HEK293 (cell line): Measurements from ENCODE around the gene ISYNA1.

ENCODE experiments used
- CTCF ChIA-PET: fragments of 350-600 bp; formaldehyde crosslinking; extraction: SDS; loops from one replicate; lab custom pipeline; 2021; ENCODE audit warnings: antibody characterized with exemption; lab: Yijun Ruan, JAX
- POLR2A ChIA-PET: fragments of 300-600 bp; formaldehyde crosslinking; extraction: SDS; loops from one replicate; lab custom pipeline; 2020; ENCODE audit warnings: antibody characterized with exemption, inconsistent platforms; lab: Yijun Ruan, JAX
- H3K27ac ChIP-seq: fragments of 200-500 bp; sonication (Bioruptor generic); 2 replicates; pipeline ENCODE4 v1.5.1; 2014; ENCODE audit warnings: low read depth, low read length, control low read depth, inconsistent platforms; ENCODE audit errors: extremely low read depth
- H3K36me3 ChIP-seq, 2 experiments: fragments of 200-500 bp in 1 of 2; sonication (Bioruptor generic) in 1 of 2; 1 replicate in 1 of 2; 2 replicates in 1 of 2; pipeline ENCODE4 v1.5.1; 2014 to 2017; ENCODE audit warnings: inconsistent platforms in 2 of 2, low read length in 2 of 2; ENCODE audit not compliant: control insufficient read depth in 2 of 2, insufficient read depth in 1 of 2
- H3K4me1 ChIP-seq: fragments of 200-500 bp; sonication (Bioruptor generic); 2 replicates; pipeline ENCODE4 v1.5.1; 2014; ENCODE audit warnings: mild to moderate bottlenecking, low read length, inconsistent platforms; ENCODE audit not compliant: control insufficient read depth, insufficient read depth
- H3K4me3 ChIP-seq: 2 replicates; pipeline ENCODE4 v1.5.1; 2011; ENCODE audit warnings: low read depth, mild to moderate bottlenecking, control low read depth, low read length, moderate library complexity
- H3K9me3 ChIP-seq: fragments of 200-500 bp; sonication (Bioruptor generic); 2 replicates; pipeline ENCODE4 v1.5.1; 2014; ENCODE audit warnings: low read depth, low read length, inconsistent platforms; ENCODE audit not compliant: control insufficient read depth, insufficient read depth
- ATF2 ChIP-seq: fragments of 450-650 bp; formaldehyde crosslinking; IDR thresholded peaks from 2 replicates; pipeline ENCODE4 v1.5.1; 2016; ENCODE audit warnings: missing biosample characterization, missing genetic modification characterization, low read depth
- BCL11B ChIP-seq: fragments of 450-650 bp; formaldehyde crosslinking; IDR thresholded peaks from 2 replicates; pipeline ENCODE4 v1.5.1; 2016; ENCODE audit warnings: low read depth, missing biosample characterization, missing genetic modification characterization
- GLI4 ChIP-seq: fragments of 450-650 bp; formaldehyde crosslinking; IDR thresholded peaks from 2 replicates; pipeline ENCODE4 v1.5.1; 2016; ENCODE audit warnings: missing biosample characterization, missing genetic modification characterization
- HIC1 ChIP-seq: fragments of 450-650 bp; formaldehyde crosslinking; IDR thresholded peaks from 2 replicates; pipeline ENCODE4 v1.5.1; 2016; ENCODE audit warnings: missing biosample characterization, missing genetic modification characterization
- HOXC10 ChIP-seq: sonication (generic); formaldehyde crosslinking; IDR thresholded peaks from 2 replicates; pipeline ENCODE4 v1.8.1; 2023; ENCODE audit warnings: mild to moderate bottlenecking, missing genetic modification reagents
- IKZF3 ChIP-seq: fragments of 450-650 bp; IDR thresholded peaks from 2 replicates; pipeline ENCODE4 v1.5.0; 2018; ENCODE audit warnings: missing biosample characterization, mild to moderate bottlenecking, missing genetic modification characterization, moderate library complexity
- KLF8 ChIP-seq: fragments of 450-650 bp; formaldehyde crosslinking; IDR thresholded peaks from 2 replicates; pipeline ENCODE4 v1.5.1; 2016; ENCODE audit warnings: missing biosample characterization, missing genetic modification characterization
- REST ChIP-seq: fragments of 450-650 bp; formaldehyde crosslinking; IDR thresholded peaks from 2 replicates; pipeline ENCODE4 v1.5.1; 2016; ENCODE audit warnings: missing biosample characterization, missing genetic modification characterization
- SCRT1 ChIP-seq: fragments of 450-650 bp; formaldehyde crosslinking; IDR thresholded peaks from 2 replicates; pipeline ENCODE4 v1.5.1; 2016; ENCODE audit warnings: missing biosample characterization, missing genetic modification characterization, borderline replicate concordance
- ZBTB20 ChIP-seq: fragments of 450-650 bp; formaldehyde crosslinking; IDR thresholded peaks from 2 replicates; pipeline ENCODE4 v1.5.1; 2016; ENCODE audit warnings: missing biosample characterization, missing genetic modification characterization
- ZBTB7A ChIP-seq: fragments of 450-650 bp; formaldehyde crosslinking; IDR thresholded peaks from 2 replicates; pipeline ENCODE4 v1.5.1; 2016; ENCODE audit warnings: low read depth, missing biosample characterization, missing genetic modification characterization
- ZNF140 ChIP-seq: fragments of 450-650 bp; formaldehyde crosslinking; IDR thresholded peaks from 2 replicates; pipeline ENCODE4 v1.5.1; 2016; ENCODE audit warnings: missing biosample characterization, missing genetic modification characterization
- ZNF530 ChIP-seq: fragments of 450-650 bp; formaldehyde crosslinking; IDR thresholded peaks from 2 replicates; pipeline ENCODE4 v1.5.1; 2016; ENCODE audit warnings: low read depth, missing biosample characterization, missing genetic modification characterization
- ZNF600 ChIP-seq: fragments of 450-650 bp; formaldehyde crosslinking; IDR thresholded peaks from 2 replicates; pipeline ENCODE4 v1.5.1; 2016; ENCODE audit warnings: missing biosample characterization, missing genetic modification characterization
- ZNF624 ChIP-seq: fragments of 450-650 bp; formaldehyde crosslinking; IDR thresholded peaks from 2 replicates; pipeline ENCODE4 v1.5.1; 2017; ENCODE audit warnings: missing biosample characterization, missing genetic modification characterization
- ZNF677 ChIP-seq: fragments of 450-650 bp; IDR thresholded peaks from 2 replicates; pipeline ENCODE4 v1.5.0; 2018; ENCODE audit warnings: missing biosample characterization, mild to moderate bottlenecking, missing genetic modification characterization, moderate library complexity
- ZSCAN23 ChIP-seq: fragments of 450-650 bp; formaldehyde crosslinking; IDR thresholded peaks from 2 replicates; pipeline ENCODE4 v1.5.1; 2016; ENCODE audit warnings: missing biosample characterization, missing genetic modification characterization

ISYNA1 gene

GRCh38 chr19:18435842-18436670 lies 1.9 kb downstream of the ISYNA1 start:
- H3K9me3 ChIP-seq, result no peaks in the 10 kb centered on the region
- TF ChIP-seq BCL11B (tag by site-specific recombination) (peak; percentile 69; the same call in 1 of the 2 replicates), HIC1 (tag by site-specific recombination) (0 out of 2 replicates have a peak, but pooled peaks have one; percentile 27), KLF8 (tag by site-specific recombination) (peak; percentile 9; the same call in 1 of the 2 replicates), ZNF140 (tag by site-specific recombination) (0 out of 2 replicates have a peak, but pooled peaks have one; percentile 45), HOXC10 (peak; percentile 39; the same call in 1 of the 2 replicates), ATF2 (tag by site-specific recombination) (no peak), ZNF600 (tag by site-specific recombination) (peak; percentile 75), SCRT1 (tag by site-specific recombination) (0 out of 2 replicates have a peak, but pooled peaks have one; percentile 29), ZNF624 (tag by site-specific recombination) (no peak), IKZF3 (peak; percentile 42; the same call in 1 of the 2 replicates), ZNF530 (tag by site-specific recombination) (no peak)
- TF ChIP-seq, all 188 proteins: peak for 8
- Histone ChIP-seq H3K36me3 (peaks cover 5 to 24% of the 10 kb centered on the region in 2 experiments; a peak in 1 of 3 replicates), H3K4me3 (no peak overlapping the region), H3K4me1 (peaks cover 19% of the 10 kb centered on the region), H3K27ac (peak overlapping the region; percentile 42)
- ChIA-PET POLR2A (interaction anchor here (0.6 kb wide), 1 partner anchor 462 kb away, joined by 4 read pairs; no protein-coding TSS in a partner anchor), CTCF (interaction anchor here (0.5 kb wide), 1 partner anchor 49 kb away, joined by 3 read pairs; no protein-coding TSS in a partner anchor)

- H3K4me1 ChIP-seq, result peaks cover 19% of the 10 kb centered on the region
- no peak overlapping the region for H3K4me3 ChIP-seq
- peak overlapping the region; percentile 96; the same call in 1 of the 2 replicates for H3K27ac ChIP-seq
- H3K36me3 ChIP-seq, result peaks cover 5 to 24% of the 10 kb centered on the region in 2 experiments; a peak in 1 of 3 replicates
- ChIA-PET CTCF (interaction anchor here (0.6 kb wide), 1 partner anchor 107 kb away, joined by 3 read pairs; no protein-coding TSS in a partner anchor), POLR2A (interaction anchor here (1.2 kb wide), 1 partner anchor 143 kb away, joined by 3 read pairs; no protein-coding TSS in a partner anchor)
- TF ChIP-seq GLI4 (tag by site-specific recombination) (no peak), REST (no peak), KLF8 (tag by site-specific recombination) (0 out of 2 replicates have a peak, but pooled peaks have one; percentile 25), ZNF600 (tag by site-specific recombination) (peak; percentile 75), ZSCAN23 (no peak), ZBTB7A (tag by site-specific recombination) (no peak), ZBTB20 (tag by site-specific recombination) (no peak), ZNF677 (no peak), BCL11B (tag by site-specific recombination) (peak; percentile 42; the same call in 1 of the 2 replicates)
- H3K9me3 ChIP-seq, result no peaks in the 10 kb centered on the region
These were observed 2.6 kb downstream of the ISYNA1 start for GRCh38 chr19:18435178-18435841.
